Measurements from ENCODE around the gene MRPS15. TPM values are rescaled to one million over a fixed set of nuclear protein-coding genes. Genes with fewer than 3 reads are reported as not detected.
A peak's percentile ranks its signal among the peaks of the same experiment; 100 is the strongest.

Gene MRPS15
- total and polyA plus RNA-seq, 12 donors: 86.1 to 505 (median 108) TPM

DNA sequence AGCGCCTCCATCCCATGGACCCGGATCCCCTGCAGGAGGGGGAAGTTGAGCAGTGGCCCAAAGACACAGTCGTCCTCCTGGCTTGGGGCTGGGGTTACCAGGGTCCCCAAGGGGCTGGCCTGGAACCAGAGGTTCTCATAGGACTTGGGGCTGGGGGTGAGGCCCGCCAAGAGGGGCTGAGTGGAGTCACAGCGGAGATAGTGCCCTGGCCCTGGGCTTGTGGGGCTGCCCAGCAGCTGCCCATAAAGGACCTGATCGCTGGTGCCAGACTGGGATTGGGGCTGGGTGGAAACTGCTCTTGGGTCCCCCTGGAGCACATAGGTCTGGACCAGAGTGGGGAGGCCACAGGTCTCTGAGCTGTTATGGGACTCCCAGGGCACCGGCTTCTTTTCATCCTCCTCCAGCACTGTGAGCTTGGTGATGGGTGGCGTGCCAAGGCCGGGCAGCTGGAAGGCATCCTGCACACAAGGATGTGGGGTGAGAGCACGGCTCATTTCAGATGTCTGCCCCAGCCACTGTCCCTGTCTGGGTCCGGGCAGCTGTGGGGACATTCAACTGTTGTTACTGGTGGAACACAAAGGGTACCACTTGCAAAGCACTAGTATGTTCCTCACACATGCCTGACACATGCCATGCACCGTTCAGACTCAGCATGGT is 2.3 kb upstream of the MRPS15 start:
- Histone ChIP-seq H3K27me3 (no peaks in the 10 kb centered on the region), H3K4me3 (no peak overlapping the region), H3K27ac (no peak overlapping the region), H3K9me3 (no peaks in the 10 kb centered on the region), H3K36me3 (peaks cover 0 to 34% (median 3%) of the 10 kb centered on the region in 9 donors), H3K4me1 (peaks cover 8 to 25% (median 17%) of the 10 kb centered on the region in 9 donors)
- no peak for TF ChIP-seq CTCF (IDR thresholded peaks at IDR 0.05)
- 88 to 89% methylated on average over 12 of the region's 12 CpGs for WGBS, 2 donors
- peak in 1 of 8 donors; percentile 5 for ATAC-seq
- intact Hi-C loops (cut with DNase I): loop anchor here in 1 of 10 donors (5.0 kb wide), 1 partner anchor 1221 kb away; no protein-coding TSS in a partner anchor
- no peak for DNase-seq

- no peak overlapping the region for H3K4me3 ChIP-seq
- WGBS, 2 donors: 54 to 59% methylated on average over 4 of the region's 4 CpGs
Observed at GRCh38 chr1:36465731-36466369, 1.7 kb upstream of the MRPS15 start.

GRCh38 chr1:36464605-36465393 is 615 bp upstream of the MRPS15 start:
- Histone ChIP-seq H3K4me1 (peaks cover 8 to 25% (median 17%) of the 10 kb centered on the region in 9 donors), H3K9me3 (no peaks in the 10 kb centered on the region), H3K36me3 (peaks cover 0 to 48% (median 13%) of the 10 kb centered on the region in 9 donors), H3K27me3 (no peaks in the 10 kb centered on the region), H3K27ac (peak overlapping the region; percentile 9 to 95 (median 89)), H3K4me3 (peak overlapping the region; percentile 81 to 99 (median 96))
- ATAC-seq (peak; percentile 41 to 68 (median 60)), DNase-seq (peak in 1 of 2 donors; percentile 18)
- 35 to 37% methylated on average over 13 of the region's 13 CpGs for WGBS, 2 donors
- no peak for TF ChIP-seq CTCF (IDR thresholded peaks at IDR 0.05)
- intact Hi-C loops (cut with DNase I): loop anchor here in 1 of 10 donors (5.0 kb wide), 1 partner anchor 1223 kb away; no protein-coding TSS in a partner anchor

More at GRCh38 chr1:36465731-36466369, 1.7 kb upstream of the MRPS15 start:
- H3K27ac ChIP-seq: no peak overlapping the region
- intact Hi-C loops (cut with DNase I): loop anchor here in 1 of 10 donors (5.0 kb wide), 1 partner anchor 1221 kb away; no protein-coding TSS in a partner anchor
- peaks cover 8 to 25% (median 17%) of the 10 kb centered on the region in 9 donors for H3K4me1 ChIP-seq
- no peaks in the 10 kb centered on the region for H3K27me3 ChIP-seq
- ATAC-seq (no peak), DNase-seq (no peak)
- H3K9me3 ChIP-seq: no peaks in the 10 kb centered on the region
- H3K36me3 ChIP-seq: peaks cover 0 to 38% (median 8%) of the 10 kb centered on the region in 9 donors
- TF ChIP-seq CTCF (IDR thresholded peaks at IDR 0.05): no peak

GRCh38 chr1:36463463-36463802 is 751 bp downstream of the MRPS15 start:
- intact Hi-C loops (cut with DNase I): no loop called here
- peak overlapping the region in 7 of 10 donors; percentile 89 to 95 (median 89) for H3K27ac ChIP-seq
- H3K27me3 ChIP-seq: no peaks in the 10 kb centered on the region
- DNase-seq: no peak
- peaks cover 8 to 30% (median 17%) of the 10 kb centered on the region in 9 donors for H3K4me1 ChIP-seq
- WGBS, 2 donors: 10 to 16% methylated on average over 6 of the region's 6 CpGs
- no peaks in the 10 kb centered on the region for H3K9me3 ChIP-seq
- ATAC-seq: peak in 2 of 8 donors; percentile 1 to 3
- H3K36me3 ChIP-seq: peaks cover 0 to 49% (median 24%) of the 10 kb centered on the region in 9 donors
- H3K4me3 ChIP-seq: peak overlapping the region; percentile 81 to 99 (median 96)
- no peak for TF ChIP-seq CTCF (IDR thresholded peaks at IDR 0.05)

Measured in heart right ventricle (tissue), 16 donors.